Breast epithelium (tissue), 4 donors: ENCODE data around the gene ZDHHC12. TPM values are rescaled to one million over a fixed set of nuclear protein-coding genes. Genes with fewer than 3 reads are reported as not detected.

Experiments used
- DNase-seq, 2 donors: peaks; one replicate each; pipeline ENCODE4 v3.0.0-alpha.2; 2019; ENCODE audit warnings: low spot score in 2 of 2
- H3K27ac ChIP-seq, 2 donors: fragments of 200-600 bp; sonication (generic) in 1 of 2; one replicate each; pipeline ENCODE4 v1.5.1; 2016 to 2019; ENCODE audit warnings: mild to moderate bottlenecking in 1 of 2
- H3K27me3 ChIP-seq, 2 donors: fragments of 200-600 bp; sonication (generic) in 1 of 2; one replicate each; pipeline versions ENCODE4 v1.5.1 to v1.6.0; 2017 to 2019; ENCODE audit warnings: control low read depth in 1 of 2, mild to moderate bottlenecking in 1 of 2
- H3K36me3 ChIP-seq: fragments of 200-600 bp; one replicate; pipeline ENCODE4 v1.5.1; 2019
- H3K4me1 ChIP-seq, 2 donors: fragments of 200-600 bp; sonication (generic); one replicate each; pipeline ENCODE4 v1.5.1; 2016 to 2019; ENCODE audit warnings: control low read depth in 1 of 2
- H3K4me3 ChIP-seq, 3 donors: fragments of 200-600 bp; sonication (generic); 1 replicate in 2 of 3; 2 replicates in 1 of 3; pipeline ENCODE4 v1.5.1; 2016 to 2019; ENCODE audit warnings: mild to moderate bottlenecking in 3 of 3, moderate library complexity in 2 of 3
- H3K9me3 ChIP-seq, 2 donors: fragments of 200-600 bp; sonication (generic) in 1 of 2; one replicate each; pipeline ENCODE4 v1.5.1; 2016 to 2019; ENCODE audit warnings: control low read depth in 1 of 2
- POLR2A ChIP-seq: fragments of 450-650 bp; IDR thresholded peaks from one replicate; pipeline ENCODE4 v1.6.1; 2016; ENCODE audit warnings: antibody characterized with exemption, mild to moderate bottlenecking, moderate library complexity
- POLR2AphosphoS5 ChIP-seq, 3 donors: sonication (generic); formaldehyde crosslinking; IDR thresholded peaks; one replicate each; pipeline ENCODE4 v1.6.1; 2017; ENCODE audit warnings: antibody characterized with exemption in 3 of 3
- intact Hi-C: fragments of 100-400 bp; cut with DNase I; formaldehyde crosslinking; loops from one replicate; pipeline ENCODE4 v1.15.1; 2023; ENCODE audit warnings: low total_unique reads
- total RNA-seq, 3 donors: library from RNA; depleted of rRNA; stranded (reverse); fragments of >200 nt; gene quantifications; one replicate each; pipeline ENCODE4 v1.1.0, GENCODE V29; 2016
- TF ChIP-seq, protein P1 (sequence below), 3 donors: fragments of 450-650 bp; IDR thresholded peaks; one replicate each; pipeline ENCODE4 v1.5.1; 2016 to 2017; ENCODE audit warnings: antibody characterized with exemption in 3 of 3, mild to moderate bottlenecking in 3 of 3, moderate library complexity in 3 of 3

ZDHHC12 gene
- total RNA-seq, 3 donors from 2014 or later = 15.7 to 33.7 (median 30.2) TPM

DNA sequence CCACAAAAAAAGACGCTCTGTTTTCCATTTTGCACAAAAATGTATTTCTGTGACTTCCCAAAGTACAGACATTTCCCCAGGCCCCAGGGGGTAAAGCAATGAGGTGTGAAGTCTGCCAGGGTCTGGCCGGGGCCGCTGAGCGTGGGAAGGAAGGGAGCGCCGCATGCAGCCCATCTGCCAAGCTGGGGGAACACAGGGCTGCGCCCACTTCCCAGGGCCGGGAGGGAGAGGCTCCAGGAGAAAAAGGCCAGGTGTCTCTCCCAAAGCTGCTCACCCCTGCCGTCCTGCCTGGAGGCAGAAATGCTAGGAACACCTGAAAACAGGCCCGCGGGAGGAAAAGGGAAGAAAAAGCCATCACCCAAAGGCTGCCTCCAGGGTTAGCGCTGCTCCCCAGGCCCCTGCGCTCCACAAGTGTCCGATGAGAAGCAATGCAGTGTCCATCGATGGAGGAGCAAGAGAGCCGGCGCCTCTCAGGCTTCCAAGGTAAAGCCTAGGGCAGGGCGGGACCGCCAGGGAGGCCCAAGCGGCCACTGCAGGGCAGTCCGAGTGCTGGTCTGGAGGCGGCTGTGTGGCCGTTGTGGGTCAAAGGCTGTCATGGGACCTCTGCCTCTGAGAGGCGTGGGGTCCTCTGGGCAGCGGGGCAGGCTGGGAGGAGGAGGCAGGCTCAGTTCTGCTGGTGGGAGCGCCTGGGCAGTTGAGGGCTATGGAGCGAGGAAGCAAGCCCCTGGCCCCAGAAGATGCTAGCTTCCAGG lies 6.0 kb upstream of the ZDHHC12 start:
- TF ChIP-seq POLR2AphosphoS5 (IDR thresholded peaks at IDR 0.05) = no peak
- TF ChIP-seq POLR2A = no peak
- TF ChIP-seq, protein P1, sequence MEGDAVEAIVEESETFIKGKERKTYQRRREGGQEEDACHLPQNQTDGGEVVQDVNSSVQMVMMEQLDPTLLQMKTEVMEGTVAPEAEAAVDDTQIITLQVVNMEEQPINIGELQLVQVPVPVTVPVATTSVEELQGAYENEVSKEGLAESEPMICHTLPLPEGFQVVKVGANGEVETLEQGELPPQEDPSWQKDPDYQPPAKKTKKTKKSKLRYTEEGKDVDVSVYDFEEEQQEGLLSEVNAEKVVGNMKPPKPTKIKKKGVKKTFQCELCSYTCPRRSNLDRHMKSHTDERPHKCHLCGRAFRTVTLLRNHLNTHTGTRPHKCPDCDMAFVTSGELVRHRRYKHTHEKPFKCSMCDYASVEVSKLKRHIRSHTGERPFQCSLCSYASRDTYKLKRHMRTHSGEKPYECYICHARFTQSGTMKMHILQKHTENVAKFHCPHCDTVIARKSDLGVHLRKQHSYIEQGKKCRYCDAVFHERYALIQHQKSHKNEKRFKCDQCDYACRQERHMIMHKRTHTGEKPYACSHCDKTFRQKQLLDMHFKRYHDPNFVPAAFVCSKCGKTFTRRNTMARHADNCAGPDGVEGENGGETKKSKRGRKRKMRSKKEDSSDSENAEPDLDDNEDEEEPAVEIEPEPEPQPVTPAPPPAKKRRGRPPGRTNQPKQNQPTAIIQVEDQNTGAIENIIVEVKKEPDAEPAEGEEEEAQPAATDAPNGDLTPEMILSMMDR (IDR thresholded peaks at IDR 0.05) = no peak
- H3K4me3 ChIP-seq = no peak overlapping the region
- no peaks in the 10 kb centered on the region for H3K9me3 ChIP-seq
- no peak overlapping the region for H3K27ac ChIP-seq
- intact Hi-C loops = no loop called here
- no peak for DNase-seq
- no peaks in the 10 kb centered on the region for H3K27me3 ChIP-seq
- no peaks in the 10 kb centered on the region for H3K36me3 ChIP-seq
- H3K4me1 ChIP-seq = no peaks in the 10 kb centered on the region

GRCh38 chr9:128729302-128729701 lies 5.4 kb upstream of the ZDHHC12 start:
- intact Hi-C loops = no loop called here

DNA sequence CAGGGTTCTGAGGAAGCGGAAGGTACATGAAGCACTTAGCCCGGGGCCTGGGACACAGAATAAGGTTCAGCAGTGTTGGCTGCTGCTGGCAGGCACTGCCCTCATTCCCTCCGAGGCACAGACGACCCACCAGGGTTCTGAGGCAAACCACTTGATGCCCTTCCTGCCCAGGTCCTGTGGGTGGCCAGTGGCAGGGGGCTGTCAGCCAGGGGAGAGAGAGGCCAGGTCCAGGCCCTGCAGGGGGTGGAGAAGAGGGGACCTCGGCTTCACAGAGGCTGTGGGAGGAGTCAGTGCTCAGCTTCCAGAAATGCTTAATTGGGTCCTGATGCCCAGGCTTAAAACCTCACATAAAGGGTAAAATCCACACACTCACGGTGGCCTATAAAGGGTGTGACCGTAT lies 4.4 kb upstream of the ZDHHC12 start:
- H3K27me3 ChIP-seq = no peaks in the 10 kb centered on the region
- TF ChIP-seq POLR2A = no peak
- TF ChIP-seq, protein P1 (IDR thresholded peaks at IDR 0.05) = no peak
- TF ChIP-seq POLR2AphosphoS5 (IDR thresholded peaks at IDR 0.05) = no peak
- intact Hi-C loops = no loop called here
- peaks cover 0 to 6% of the 10 kb centered on the region in 2 donors for H3K4me1 ChIP-seq
- no peak for DNase-seq
- no peak overlapping the region for H3K27ac ChIP-seq
- no peaks in the 10 kb centered on the region for H3K36me3 ChIP-seq
- H3K4me3 ChIP-seq = no peak overlapping the region
- H3K9me3 ChIP-seq = no peaks in the 10 kb centered on the region

More at GRCh38 chr9:128729302-128729701, 5.4 kb upstream of the ZDHHC12 start:
- no peak overlapping the region for H3K4me3 ChIP-seq
- no peaks in the 10 kb centered on the region for H3K27me3 ChIP-seq
- DNase-seq = no peak
- no peak overlapping the region for H3K27ac ChIP-seq
- peaks cover 0 to 5% of the 10 kb centered on the region in 2 donors for H3K4me1 ChIP-seq
- H3K9me3 ChIP-seq = no peaks in the 10 kb centered on the region
- TF ChIP-seq POLR2AphosphoS5 (IDR thresholded peaks at IDR 0.05) = no peak
- no peak for TF ChIP-seq POLR2A
- TF ChIP-seq, protein P1 (IDR thresholded peaks at IDR 0.05) = no peak
- H3K36me3 ChIP-seq = no peaks in the 10 kb centered on the region

DNA sequence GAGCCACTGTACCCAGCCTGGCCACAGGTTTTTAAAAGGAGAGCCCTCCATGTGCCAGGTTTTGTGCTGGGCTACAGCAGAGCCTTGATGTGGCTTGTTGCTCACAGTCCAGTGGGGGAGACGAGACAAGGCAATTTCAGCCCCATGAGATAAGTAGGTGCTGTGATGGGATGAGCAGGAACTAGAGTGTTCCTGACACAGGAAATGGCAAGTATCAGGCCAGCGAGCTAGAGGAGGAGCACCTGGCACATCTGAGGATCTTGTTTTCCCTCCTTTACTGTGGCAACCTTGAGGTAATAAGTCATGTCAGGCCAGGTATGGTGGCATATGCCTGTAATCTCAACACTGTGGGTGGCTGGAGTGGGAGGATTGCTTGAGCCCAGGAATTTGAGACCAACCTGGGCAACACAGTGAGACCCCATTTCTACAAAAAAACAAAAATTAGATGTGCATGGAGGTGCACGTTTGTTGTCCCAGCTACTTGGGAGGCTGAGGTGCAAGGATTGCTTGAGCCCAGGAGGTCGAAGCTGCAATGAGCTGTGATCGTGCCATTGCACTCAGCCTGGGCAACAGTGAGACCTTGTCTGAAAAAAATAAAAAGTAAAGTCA lies 3.8 kb upstream of the ZDHHC12 start:
- intact Hi-C loops = no loop called here
- no peaks in the 10 kb centered on the region for H3K27me3 ChIP-seq
- TF ChIP-seq, protein P1 (IDR thresholded peaks at IDR 0.05) = no peak
- no peak for TF ChIP-seq POLR2A
- no peak for TF ChIP-seq POLR2AphosphoS5 (IDR thresholded peaks at IDR 0.05)
- peaks cover 0 to 9% of the 10 kb centered on the region in 2 donors for H3K4me1 ChIP-seq
- H3K4me3 ChIP-seq = no peak overlapping the region
- no peak for DNase-seq
- H3K36me3 ChIP-seq = no peaks in the 10 kb centered on the region
- H3K9me3 ChIP-seq = no peaks in the 10 kb centered on the region
- H3K27ac ChIP-seq = no peak overlapping the region

DNA sequence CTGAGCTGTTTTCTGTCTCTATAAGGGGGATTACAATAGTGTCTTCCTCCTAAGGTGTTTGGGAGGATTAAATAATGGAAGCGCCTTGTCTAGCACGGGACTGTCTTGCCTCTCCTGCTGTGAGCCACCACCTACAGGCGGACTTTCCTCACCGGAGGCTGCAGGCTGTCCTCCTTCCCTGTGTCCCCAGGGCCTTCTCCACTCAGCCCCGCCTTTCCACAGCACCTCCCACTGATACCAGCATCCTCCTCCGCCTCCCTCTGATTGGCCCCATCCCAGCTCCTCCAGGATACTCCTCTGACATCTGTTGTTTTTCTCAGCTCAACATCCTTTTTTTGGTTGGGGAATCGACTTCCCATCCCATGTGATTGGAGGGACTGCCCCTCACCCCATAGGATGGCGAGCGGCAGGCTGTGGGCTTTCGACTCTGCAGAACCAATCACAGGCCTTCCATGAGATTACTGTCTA lies 851 bp upstream of the ZDHHC12 start:
- peaks cover 0 to 9% of the 10 kb centered on the region in 2 donors for H3K4me1 ChIP-seq
- H3K4me3 ChIP-seq = peak overlapping the region; percentile 56 to 79 (median 74)
- peak overlapping the region; percentile 73 to 88 for H3K27ac ChIP-seq
- no peaks in the 10 kb centered on the region for H3K27me3 ChIP-seq
- no peaks in the 10 kb centered on the region for H3K36me3 ChIP-seq
- TF ChIP-seq POLR2A (no peak), POLR2AphosphoS5 (IDR thresholded peaks at IDR 0.05) (no peak)
- TF ChIP-seq, protein P1 (IDR thresholded peaks at IDR 0.05) = no peak
- intact Hi-C loops = no loop called here
- no peaks in the 10 kb centered on the region for H3K9me3 ChIP-seq
- peak in 1 of 2 donors; percentile 51 for DNase-seq
